Activated CD4-positive, CD25-positive, alpha-beta regulatory T cell (primary cell): ENCODE results near the gene NSD2.
"Not testable (repeated sequence)": the region's sequence is repeated elsewhere in the genome, so short reads cannot be mapped to it uniquely, and the experiment has no call there.

Experiments
- DNase-seq, 4 experiments: peaks; one replicate each; lab custom pipeline; 2025; lab: John Stamatoyannopoulos, UW

Gene NSD2

GRCh38 chr4:1985780-1986577 lies 114.8 kb downstream of the NSD2 start:
- DNase-seq = no peak

DNA sequence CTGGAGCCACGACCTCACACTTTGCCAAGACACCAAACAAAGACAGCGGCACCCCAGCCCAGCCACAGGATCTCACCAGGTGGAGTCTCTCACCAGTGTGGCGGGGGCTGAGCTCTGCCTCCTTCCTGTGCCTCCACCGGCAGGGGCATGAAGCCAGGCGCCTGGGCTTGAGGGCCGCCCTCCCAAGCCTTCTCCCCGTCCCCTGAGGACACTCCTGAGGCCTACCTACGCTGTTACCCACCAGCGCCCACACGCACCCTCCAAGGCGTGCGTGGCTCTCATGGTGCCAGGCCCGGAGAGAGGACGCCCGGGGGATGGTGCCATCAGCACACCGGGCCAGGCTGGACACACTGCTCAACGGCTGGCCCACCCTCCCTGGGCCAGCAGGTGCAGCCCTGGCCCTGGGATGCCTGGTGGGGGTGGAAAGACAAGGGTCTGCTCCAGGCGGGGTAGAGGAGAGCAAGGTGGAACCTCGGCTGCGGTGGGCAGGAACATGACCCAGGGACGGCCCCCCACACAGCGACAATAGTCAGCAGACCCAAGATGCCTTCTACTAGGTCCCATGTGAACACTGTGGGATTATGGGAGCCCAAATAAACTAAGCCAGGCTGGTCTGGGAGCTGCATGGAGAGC lies 115.5 kb downstream of the NSD2 start:
- DNase-seq = no peak

DNA sequence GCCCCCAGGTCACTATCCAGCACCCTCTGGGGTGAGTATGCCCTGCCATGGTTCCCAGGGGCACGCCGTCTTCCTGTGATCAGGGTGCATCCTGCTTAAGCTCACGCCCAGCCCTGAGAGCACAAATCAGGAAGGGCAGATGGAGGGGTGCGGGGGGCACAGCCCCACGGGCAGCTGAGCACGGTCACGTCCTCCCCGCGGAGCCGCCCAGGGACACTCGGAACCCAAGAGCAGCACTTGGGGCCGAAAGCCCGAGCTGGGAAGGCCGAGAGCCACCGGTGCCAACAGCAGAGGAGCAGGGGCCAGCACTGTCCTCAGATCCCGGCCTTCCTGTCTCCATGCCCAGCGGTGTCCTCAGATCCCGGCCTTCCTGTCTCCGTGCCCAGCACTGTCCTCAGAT lies 116.1 kb downstream of the NSD2 start:
- no peak for DNase-seq

DNA sequence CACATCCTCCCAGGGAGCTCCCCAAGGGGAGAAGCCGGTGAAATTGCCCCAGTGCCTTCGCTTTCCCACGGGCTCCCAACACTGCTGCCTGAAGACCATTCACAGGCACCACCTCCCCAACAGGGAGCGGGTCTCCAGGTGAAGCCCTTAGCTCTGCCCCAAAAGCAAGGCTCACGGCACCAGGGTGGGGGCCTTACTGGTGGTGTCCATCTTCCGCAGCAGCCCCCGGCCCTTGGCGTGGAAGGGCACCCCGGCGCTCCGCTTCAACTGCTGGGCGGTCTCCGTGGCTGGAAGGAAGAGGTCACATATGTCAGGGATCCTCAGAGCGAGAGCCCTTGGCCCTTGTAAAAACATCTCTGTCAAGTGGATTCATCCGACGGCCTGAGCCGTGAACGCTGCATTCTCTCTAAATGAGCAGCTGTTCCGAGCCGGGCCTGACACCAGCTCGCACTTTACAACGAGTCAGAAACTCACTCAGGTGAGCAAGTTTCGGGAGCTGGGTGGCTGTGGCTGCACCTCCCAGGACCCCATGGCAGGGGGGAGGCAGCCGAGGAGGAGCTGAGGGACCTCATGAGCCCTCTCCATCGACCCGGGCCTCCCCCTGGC lies 116.6 kb downstream of the NSD2 start:
- DNase-seq = no peak

- DNase-seq = no peak
Measured at GRCh38 chr4:1988327-1988724, 117.1 kb downstream of the NSD2 start.

- no peak for DNase-seq
Measured at GRCh38 chr4:1989533-1990347, 118.5 kb downstream of the NSD2 start.

GRCh38 chr4:1990348-1990645 lies 119.1 kb downstream of the NSD2 start:
- DNase-seq = no peak

DNA sequence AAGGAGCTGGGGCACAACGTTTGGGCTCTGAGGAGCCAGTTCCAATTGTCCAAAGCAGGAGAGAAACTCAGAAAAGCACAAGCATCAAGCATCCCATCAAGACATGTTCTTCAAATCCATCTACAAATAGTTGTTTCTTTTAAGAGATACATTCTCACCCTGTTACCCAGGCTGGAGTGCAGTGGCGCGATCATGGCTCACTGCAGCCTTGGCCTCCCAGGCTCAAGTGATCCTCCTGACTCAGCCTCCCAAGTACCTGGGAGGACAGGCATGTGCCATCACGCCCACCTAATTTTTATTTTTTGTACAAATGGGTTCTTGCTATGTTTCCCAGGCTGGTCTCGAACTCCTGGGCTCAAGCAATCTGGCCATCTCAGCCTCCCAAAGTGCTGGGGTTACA lies 119.5 kb downstream of the NSD2 start:
- no peak for DNase-seq

DNA sequence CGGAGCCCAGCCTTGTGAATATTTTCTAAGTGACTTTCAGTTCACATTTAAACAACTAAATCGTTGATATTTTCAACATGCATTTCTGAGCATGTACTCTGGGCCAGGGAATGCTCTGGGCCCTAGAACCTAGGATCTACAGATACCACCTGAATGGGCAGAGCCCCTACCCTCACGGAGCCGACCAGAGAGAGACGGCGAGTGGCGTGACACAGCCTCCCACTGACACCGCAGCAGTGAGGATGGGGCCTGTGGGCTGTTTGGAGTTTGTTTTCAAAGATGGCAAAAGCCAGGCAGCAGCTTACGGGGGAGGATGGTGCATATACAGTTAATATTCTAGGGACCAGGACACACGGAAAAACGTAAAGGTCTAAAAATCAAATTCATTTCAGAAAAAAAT lies 119.9 kb downstream of the NSD2 start:
- no peak for DNase-seq

- DNase-seq = no peak
Measured at GRCh38 chr4:1991596-1992434, 120.6 kb downstream of the NSD2 start.

- DNase-seq = no peak
Measured at GRCh38 chr4:1992468-1993168, 121.4 kb downstream of the NSD2 start.

GRCh38 chr4:1993169-1993516 lies 122.0 kb downstream of the NSD2 start:
- DNase-seq = no peak

DNA sequence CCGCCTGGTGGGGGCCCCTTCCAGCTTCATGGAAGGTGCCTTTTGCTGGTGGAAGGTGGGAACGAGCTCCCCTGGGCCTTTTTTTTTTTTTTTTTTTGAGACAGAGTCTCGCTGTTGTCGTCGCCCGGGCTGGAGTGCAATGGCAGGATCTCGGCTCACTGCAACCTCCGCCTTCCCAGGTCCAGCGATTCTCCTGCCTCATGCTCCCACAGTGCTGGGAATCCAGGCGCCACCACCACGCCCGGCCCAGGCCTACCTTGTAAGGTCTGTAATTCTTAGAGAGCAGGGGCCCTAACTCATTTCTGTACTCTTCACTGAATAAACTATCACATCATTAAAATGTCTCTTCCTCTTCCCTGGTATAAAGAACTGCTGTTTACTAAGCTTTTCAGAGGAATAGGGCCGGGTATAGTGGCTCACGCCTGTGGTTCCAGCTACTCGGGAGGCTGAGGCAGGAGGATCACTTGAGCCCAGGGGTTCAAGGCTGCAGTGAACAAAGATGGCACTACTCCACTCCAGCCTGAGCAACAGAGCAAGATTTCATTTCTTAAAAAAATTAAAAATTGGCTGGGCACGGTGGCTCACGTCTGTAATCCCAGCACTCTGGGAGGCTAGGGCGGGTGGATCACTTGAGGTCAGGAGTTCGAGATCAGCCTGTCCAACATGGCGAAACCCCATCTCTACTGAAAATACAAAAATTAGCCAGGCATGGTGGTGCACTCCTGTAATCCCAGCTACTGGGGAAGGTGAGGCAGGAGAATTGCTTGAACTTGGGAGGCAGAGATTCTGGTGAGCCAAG lies 122.7 kb downstream of the NSD2 start:
- DNase-seq = not testable (repeated sequence)

- no peak for DNase-seq
Measured at GRCh38 chr4:1994938-1995337, 123.7 kb downstream of the NSD2 start.

DNA sequence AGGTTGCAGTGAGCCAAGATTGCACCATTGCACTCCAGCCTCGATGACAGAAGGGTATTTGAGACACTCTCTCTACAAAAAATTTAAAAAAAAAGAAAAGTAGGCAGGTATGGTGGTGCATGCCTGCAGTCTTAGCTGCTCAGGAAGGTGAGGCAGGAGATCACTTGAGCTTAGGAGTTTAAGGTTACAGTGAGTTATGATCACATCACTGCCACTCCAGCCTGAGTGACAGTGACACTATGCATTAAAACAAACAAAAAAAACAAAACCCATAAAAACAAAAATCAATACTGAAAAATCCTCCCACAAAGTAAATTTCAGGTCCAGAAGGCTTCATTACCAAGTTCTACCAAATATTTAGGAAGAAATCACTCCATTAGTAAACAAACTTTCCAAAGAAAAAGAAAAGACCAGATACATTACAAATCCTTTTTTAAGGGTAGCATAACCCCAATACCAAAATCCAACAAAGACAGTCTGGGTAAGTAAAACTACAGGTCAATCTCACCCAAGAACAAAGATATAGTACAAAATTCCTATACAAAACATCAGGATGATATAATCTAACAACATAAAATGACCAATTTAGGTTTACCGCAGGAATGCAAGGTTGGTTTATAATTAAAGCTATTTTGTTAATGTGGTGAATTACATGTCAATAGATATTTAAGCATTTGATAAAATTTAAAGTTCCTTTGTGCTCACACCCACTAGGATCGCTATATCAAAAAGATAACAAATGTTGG lies 125.8 kb downstream of the NSD2 start:
- no peak for DNase-seq

GRCh38 chr4:1997712-1998111 lies 126.5 kb downstream of the NSD2 start:
- no peak for DNase-seq

GRCh38 chr4:1998296-1998695 lies 127.1 kb downstream of the NSD2 start:
- no peak for DNase-seq

DNA sequence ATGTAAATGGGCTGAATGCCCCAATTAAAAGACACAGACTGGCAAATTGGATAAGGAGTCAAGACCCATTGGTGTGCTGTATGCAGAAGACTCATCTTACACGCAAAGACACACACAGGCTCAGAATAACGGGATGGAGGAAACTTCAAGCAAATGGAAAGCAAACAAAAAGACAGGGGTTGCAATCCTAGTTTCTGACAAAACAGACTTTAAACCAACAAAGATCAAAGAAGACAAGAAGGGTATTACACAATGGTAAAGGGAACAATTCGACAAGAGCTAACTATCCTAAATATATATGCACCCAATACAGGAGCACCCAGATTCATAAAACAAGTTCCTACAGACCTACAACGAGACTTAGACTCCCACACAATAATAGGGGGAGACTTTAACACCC lies 128.1 kb downstream of the NSD2 start:
- DNase-seq = not testable (repeated sequence)

DNA sequence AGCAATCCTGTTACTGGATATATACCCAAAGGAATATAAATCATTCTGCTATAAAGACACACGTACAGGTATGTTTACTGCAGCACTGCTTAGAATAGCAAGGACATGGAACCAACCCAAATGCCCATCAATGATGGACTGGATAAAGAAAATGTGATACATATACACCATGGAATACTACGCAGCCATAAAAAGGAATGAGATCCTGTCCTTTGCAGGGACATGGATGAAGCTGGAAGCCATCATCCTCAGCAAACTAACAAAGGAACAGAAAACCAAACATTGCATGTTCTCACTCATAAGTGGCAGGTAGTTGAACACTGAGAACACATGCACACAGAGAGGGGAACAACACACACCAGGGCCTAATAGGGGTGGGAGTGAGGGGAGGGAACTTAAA lies 132.2 kb downstream of the NSD2 start:
- not testable (repeated sequence) for DNase-seq

DNA sequence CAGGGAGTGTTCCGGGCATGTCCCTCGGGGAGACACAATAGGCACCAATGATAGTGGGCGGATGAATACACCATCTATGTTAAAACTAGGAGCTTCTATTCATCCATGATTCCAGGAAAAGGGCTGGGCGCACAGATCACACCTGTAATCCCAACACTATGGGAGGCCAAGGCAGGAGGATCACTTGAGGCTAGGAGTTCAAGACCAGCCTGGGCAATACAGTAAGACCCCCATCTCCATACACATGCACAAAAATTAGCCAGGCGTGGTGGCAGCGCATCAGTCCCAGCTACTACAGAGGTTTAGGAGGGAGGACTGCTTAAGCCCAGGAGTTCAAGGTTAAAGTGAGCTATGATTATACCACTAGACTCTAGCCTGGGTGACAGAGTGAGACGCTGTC lies 135.2 kb downstream of the NSD2 start:
- no peak for DNase-seq
